Fibroblast of villous mesenchyme (primary cell): ENCODE measurements around the gene IGSF8. TPM values are rescaled to one million over a fixed set of nuclear protein-coding genes. Genes with fewer than 3 reads are reported as not detected.

Source experiments
- DNase-seq: peaks from one replicate; pipeline ENCODE4 v3.0.0-alpha.2; 2010; ENCODE audit warnings: low read depth
- H3K4me3 ChIP-seq: 2 replicates; pipeline ENCODE4 v1.5.1; 2011; ENCODE audit warnings: low read depth, mild to moderate bottlenecking, low read length
- total RNA-seq: library from RNA; depleted of rRNA; stranded (reverse); fragments of >200 nt; gene quantifications from 2 replicates; pipeline ENCODE4 v1.2.3, GENCODE V29; 2012
- TF ChIP-seq, protein P1 (sequence below): IDR thresholded peaks from 2 replicates; pipeline ENCODE4 v1.5.1; 2012; ENCODE audit warnings: low read depth, mild to moderate bottlenecking, low read length; ENCODE audit not compliant: insufficient read depth

Gene IGSF8
- total RNA-seq, 1 donor: 14.7 TPM

DNA sequence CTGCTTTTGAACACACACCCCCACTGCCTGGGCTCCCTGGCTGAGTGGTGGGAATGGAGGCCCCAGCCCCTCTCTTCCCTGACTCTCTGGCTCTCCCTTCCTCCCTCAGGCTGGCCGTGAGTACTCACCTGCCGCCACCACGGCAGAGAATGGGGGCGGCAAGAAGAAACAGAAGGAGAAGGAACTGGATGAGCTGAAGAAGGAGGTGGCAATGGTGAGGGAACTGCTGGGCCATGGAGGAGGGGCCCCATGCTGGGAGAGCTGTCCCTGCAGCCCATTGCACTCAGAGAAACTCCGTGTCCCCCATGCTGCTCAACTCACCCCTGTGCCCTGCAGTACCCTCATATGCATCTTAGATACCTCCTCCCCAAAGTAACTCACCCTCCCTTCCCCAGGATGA lies 22.4 kb upstream of the IGSF8 start:
- no peak for DNase-seq
- TF ChIP-seq, protein P1, sequence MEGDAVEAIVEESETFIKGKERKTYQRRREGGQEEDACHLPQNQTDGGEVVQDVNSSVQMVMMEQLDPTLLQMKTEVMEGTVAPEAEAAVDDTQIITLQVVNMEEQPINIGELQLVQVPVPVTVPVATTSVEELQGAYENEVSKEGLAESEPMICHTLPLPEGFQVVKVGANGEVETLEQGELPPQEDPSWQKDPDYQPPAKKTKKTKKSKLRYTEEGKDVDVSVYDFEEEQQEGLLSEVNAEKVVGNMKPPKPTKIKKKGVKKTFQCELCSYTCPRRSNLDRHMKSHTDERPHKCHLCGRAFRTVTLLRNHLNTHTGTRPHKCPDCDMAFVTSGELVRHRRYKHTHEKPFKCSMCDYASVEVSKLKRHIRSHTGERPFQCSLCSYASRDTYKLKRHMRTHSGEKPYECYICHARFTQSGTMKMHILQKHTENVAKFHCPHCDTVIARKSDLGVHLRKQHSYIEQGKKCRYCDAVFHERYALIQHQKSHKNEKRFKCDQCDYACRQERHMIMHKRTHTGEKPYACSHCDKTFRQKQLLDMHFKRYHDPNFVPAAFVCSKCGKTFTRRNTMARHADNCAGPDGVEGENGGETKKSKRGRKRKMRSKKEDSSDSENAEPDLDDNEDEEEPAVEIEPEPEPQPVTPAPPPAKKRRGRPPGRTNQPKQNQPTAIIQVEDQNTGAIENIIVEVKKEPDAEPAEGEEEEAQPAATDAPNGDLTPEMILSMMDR: no peak

DNA sequence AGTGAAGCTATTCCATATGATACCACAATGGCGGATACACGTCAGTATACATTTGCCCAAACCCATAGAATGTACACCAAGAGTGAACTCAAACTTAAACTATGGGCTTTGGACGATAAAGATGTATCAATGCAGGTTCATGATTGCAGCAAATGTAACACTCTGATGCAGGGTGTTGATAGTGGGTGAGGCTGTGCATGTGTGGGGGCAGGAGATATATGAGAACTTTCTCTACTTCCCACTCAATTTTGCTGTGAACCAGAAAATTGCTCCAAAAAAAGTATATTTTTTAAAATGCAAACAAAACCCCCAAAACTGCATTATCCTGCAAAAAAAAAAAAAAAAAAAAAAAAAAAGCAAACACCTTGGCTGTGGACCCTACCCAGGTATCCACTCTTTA lies 20.5 kb upstream of the IGSF8 start:
- H3K4me3 ChIP-seq: no peak overlapping the region
- TF ChIP-seq, protein P1: no peak
- DNase-seq: no peak

More for the DNA sequence above, 22.4 kb upstream of the IGSF8 start:
- no peak overlapping the region for H3K4me3 ChIP-seq

DNA sequence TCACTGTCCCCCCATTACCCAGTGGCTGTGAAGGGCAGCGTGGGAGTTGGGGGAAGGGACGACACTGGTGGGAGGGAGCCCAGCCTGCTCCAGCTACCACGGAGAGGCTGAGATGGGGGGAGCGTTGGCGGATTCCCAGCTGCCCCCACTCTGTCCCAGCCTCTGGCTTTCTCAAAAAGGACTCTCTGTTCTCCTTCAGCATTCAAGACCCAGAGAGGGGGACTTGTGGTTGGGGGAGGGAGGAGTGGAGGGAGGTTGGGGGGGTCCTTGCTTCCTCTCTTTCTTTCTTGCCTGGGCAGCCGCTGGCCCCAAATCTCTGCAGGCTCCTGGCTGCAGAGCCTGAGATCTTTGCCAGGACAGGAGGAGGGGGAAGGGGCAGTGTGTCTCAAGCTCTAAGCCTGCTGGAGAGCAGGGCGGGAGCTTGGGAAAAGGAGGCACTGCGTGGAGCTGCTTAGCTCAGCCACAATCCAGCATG lies 19.3 kb upstream of the IGSF8 start:
- DNase-seq: peak; percentile 28
- no peak overlapping the region for H3K4me3 ChIP-seq
- TF ChIP-seq, protein P1: no peak

DNA sequence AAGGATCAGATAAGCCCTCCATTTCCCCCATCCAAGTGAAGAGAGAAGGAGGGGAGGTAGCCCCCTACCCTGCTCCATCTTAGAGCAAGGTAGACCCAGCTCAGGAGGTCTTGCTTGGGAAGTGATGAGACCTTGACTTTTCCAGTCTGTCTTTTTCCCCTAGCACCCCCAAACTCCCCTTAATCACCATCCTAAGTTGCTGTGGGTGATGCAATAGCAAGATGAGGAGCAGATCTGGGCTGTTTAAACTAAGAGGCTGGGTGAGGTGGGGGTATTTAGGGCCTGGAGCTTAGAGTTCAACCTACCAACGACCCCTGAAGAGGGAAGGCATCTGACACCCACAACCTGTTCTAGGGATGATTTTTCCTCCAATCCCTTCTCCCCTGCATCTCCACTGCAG lies 18.9 kb upstream of the IGSF8 start:
- H3K4me3 ChIP-seq: no peak overlapping the region
- TF ChIP-seq, protein P1: no peak
- no peak for DNase-seq

DNA sequence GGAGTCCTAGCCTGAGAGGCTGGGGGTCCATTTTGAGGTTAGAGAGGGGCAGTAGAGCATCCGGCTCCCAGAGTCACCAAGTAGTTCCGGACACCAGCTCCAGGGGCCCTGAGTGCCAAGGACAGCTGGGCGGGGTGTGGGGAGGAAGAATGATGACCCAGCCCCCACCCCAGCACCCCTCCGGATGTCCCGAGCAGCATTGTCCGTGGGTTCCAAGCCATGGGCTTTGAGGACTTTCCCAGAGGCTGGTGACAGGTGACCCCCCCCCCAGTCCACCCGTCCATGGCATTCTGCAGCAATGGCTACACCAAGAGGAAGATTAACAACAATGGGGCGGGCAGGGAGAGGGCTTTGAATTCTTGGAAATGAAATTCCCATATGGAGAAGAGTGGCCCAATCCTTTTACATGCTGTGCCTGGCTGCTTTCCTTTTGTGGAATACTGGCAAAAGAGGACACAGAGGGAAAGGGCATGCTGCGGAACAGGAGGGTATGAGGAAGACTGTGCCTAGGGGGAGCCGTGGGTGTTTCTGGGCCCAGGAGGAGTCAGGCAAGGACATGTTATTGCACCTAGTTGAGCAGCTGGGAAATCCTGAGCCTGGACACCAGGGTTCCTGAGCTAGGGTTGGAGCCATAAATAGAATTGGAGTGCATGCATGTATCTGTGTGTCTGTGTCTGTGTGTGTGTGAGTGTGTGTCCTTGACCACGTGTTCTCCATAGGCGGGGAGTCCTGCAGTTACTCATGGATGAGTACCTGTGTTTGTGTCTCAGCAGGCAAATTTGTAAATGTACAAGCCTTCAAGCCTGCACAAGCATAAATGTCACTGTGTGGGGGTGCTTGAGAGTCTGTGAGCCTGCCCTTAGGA lies 18.1 kb upstream of the IGSF8 start:
- TF ChIP-seq, protein P1: no peak
- no peak overlapping the region for H3K4me3 ChIP-seq
- DNase-seq: no peak

DNA sequence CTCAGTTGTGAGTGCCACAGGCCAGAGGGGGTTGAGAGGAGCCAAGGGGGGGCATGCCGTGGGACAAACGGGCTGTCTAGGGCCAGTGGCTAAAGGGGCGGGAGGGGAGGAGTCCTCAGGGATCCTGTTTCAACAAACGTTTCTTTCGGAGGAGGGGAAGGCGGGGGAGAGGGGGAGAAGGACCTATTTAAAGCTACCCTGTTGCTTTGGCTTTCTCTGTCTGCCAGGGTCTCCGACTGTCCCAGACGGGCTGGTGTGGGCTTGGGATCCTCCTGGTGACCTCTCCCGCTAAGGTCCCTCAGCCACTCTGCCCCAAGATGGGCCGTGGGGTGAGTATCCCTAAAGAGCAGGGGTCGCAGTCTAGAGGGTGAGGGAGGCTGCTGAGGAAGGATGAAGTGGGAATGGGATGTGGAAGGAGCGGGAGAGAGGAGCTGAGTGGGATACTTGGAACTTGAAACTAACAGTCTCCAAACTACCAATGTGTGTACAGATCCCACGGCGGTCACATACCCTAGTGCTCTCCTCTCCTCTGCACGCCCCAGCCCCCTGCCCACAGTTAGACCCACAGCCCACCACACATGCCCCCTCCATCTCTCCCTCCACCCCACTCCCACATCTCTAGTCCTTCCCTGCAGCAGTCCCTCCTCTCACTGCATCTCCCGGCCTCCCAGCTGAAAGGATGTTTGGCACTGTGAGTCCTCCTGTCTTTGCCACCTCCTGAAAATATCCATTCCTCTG lies 17.3 kb upstream of the IGSF8 start, which contains the start of gene ATP1A2:
Gene ATP1A2 (plus strand): TSS at position 215 of the 738 bp plus-strand sequence. CDS start 103 bp downstream, at position 318.
- DNase-seq: no peak
- no peak within 1 kb of the TSS for H3K4me3 ChIP-seq
- TF ChIP-seq, protein P1: no peak
